HepG2 (cell line): ENCODE measurements around the gene SMPD3. TPM values are rescaled to one million over a fixed set of nuclear protein-coding genes. Genes with fewer than 3 reads are reported as not detected.

Experiments used
- CREB1 ChIP-seq, 2 experiments: fragments of 450-650 bp in 1 of 2; IDR thresholded peaks; 2 replicates each; pipeline ENCODE4 v1.6.1; 2016 to 2017; ENCODE audit warnings: control low read depth in 1 of 2, mild to moderate bottlenecking in 1 of 2, missing compliant biosample characterization in 1 of 2, missing genetic modification characterization in 1 of 2
- ERF ChIP-seq: IDR thresholded peaks from 2 replicates; pipeline ENCODE4 v1.6.1; 2018; ENCODE audit warnings: missing biosample characterization, missing genetic modification reagents
- GATAD2A ChIP-seq: IDR thresholded peaks from 2 replicates; pipeline ENCODE4 v1.6.1; 2016
- GMEB2 ChIP-seq: IDR thresholded peaks from 2 replicates; pipeline ENCODE4 v1.6.1; 2016; ENCODE audit warnings: missing biosample characterization, missing genetic modification reagents, low read depth
- MYPOP ChIP-seq: sonication (generic); formaldehyde crosslinking; IDR thresholded peaks from 2 replicates; pipeline ENCODE4 v1.8.1; 2023; ENCODE audit warnings: mild to moderate bottlenecking, moderate library complexity, missing genetic modification reagents
- NCOA5 ChIP-seq: sonication (generic); formaldehyde crosslinking; IDR thresholded peaks from 2 replicates; pipeline ENCODE4 v1.4.0; 2020; ENCODE audit warnings: missing genetic modification reagents
- TFE3 ChIP-seq: IDR thresholded peaks from 2 replicates; pipeline ENCODE4 v1.6.1; 2016
- THAP9 ChIP-seq: sonication (generic); formaldehyde crosslinking; IDR thresholded peaks from 2 replicates; pipeline ENCODE4; 2020; ENCODE audit warnings: missing genetic modification reagents, mild to moderate bottlenecking, borderline replicate concordance
- ZFYVE20 ChIP-seq: sonication (generic); formaldehyde crosslinking; IDR thresholded peaks from 2 replicates; pipeline ENCODE4 v1.8.0; 2023; ENCODE audit warnings: low read depth, mild to moderate bottlenecking, moderate library complexity, missing genetic modification reagents, borderline replicate concordance
- ZNF142 ChIP-seq: sonication (generic); formaldehyde crosslinking; IDR thresholded peaks from 2 replicates; pipeline ENCODE4 v1.4.0; 2020; ENCODE audit warnings: missing genetic modification reagents
- ZNF496 ChIP-seq: sonication (generic); formaldehyde crosslinking; IDR thresholded peaks from 2 replicates; pipeline ENCODE4 v1.8.1; 2023; ENCODE audit warnings: mild to moderate bottlenecking, moderate library complexity, missing genetic modification reagents; ENCODE audit not compliant: insufficient replicate concordance
- ZNF792 ChIP-seq: IDR thresholded peaks from 2 replicates; pipeline ENCODE4 v1.6.1; 2016
- polyA plus RNA-seq, 8 experiments: library from polyadenylated mRNA; depleted of rRNA in 3 of 8; stranded (reverse) in 7 of 8; unstranded in 1 of 8; fragments of >200 nt; fragmentation: Illumina TruSeq in 4 of 8; extraction: Trizol in 4 of 8; gene quantifications; 2 replicates each; pipeline versions ENCODE4 v1.2.1 to v1.2.3, GENCODE V29; 2011 to 2016; ENCODE audit warnings: low read depth in 4 of 8, missing spikeins in 1 of 8, mixed read lengths in 1 of 8; ENCODE audit not compliant: insufficient read depth in 1 of 8
- total RNA-seq, 5 experiments: library from RNA; depleted of rRNA; stranded (reverse); fragments of >200 nt; fragmentation: Illumina TruSeq; extraction: Trizol; gene quantifications; 2 replicates each; pipeline ENCODE4 v1.2.3, GENCODE V29; 2016; ENCODE audit warnings: low read depth in 1 of 5

SMPD3 gene
- total and polyA plus RNA-seq, 2 of the 13 experiments (the other 11 are each of a cell fraction or from before 2014, with no cell fraction given) = 0.07 to 0.32 TPM

- TF ChIP-seq ZNF142 (CRISPR knock-in tag) (no peak), NCOA5 (CRISPR knock-in tag) (no peak), CREB1 (IDR thresholded peaks at IDR 0.05) (peak; percentile 73), CREB1 (CRISPR knock-in tag; IDR thresholded peaks at IDR 0.05) (no peak), ERF (CRISPR knock-in tag) (no peak), GMEB2 (CRISPR knock-in tag) (no peak), MYPOP (CRISPR knock-in tag) (no peak), TFE3 (CRISPR knock-in tag) (no peak), ZNF792 (CRISPR knock-in tag) (0 out of 2 replicates have a peak, but pooled peaks have one; percentile 24), ZFYVE20 (CRISPR knock-in tag) (no peak), GATAD2A (CRISPR knock-in tag) (0 out of 2 replicates have a peak, but pooled peaks have one; percentile 9), ZNF496 (CRISPR knock-in tag) (no peak), THAP9 (CRISPR knock-in tag) (no peak)
Measured at GRCh38 chr16:68363658-68364521, 84.4 kb downstream of the SMPD3 start (continued).
